NCI-H1092 treated with DMSO at 0.1 percent for 48 hours (cell line): ENCODE data around the gene STX12.
A peak's percentile ranks its signal among the peaks of the same experiment; 100 is the strongest.
"Not testable (repeated sequence)": the region's sequence is repeated elsewhere in the genome, so short reads cannot be mapped to it uniquely, and the experiment has no call there.

Experiments
- DNase-seq: peaks from one replicate; lab custom pipeline; 2025; lab: John Stamatoyannopoulos, UW

The STX12 gene

GRCh38 chr1:27830621-27831440 lies 57.8 kb downstream of the STX12 start, which contains the start of gene PPP1R8:
TSS of gene PPP1R8 (plus strand) at chr1:27830782. CDS start at chr1:27830836, 54 bp downstream.
- peak; percentile 98 for DNase-seq

GRCh38 chr1:27831568-27832410 lies 58.8 kb downstream of the STX12 start:
- no peak for DNase-seq

GRCh38 chr1:27832762-27833161 lies 59.7 kb downstream of the STX12 start:
- no peak for DNase-seq

GRCh38 chr1:27833470-27833869 lies 60.5 kb downstream of the STX12 start:
- DNase-seq: no peak

GRCh38 chr1:27835046-27835445 lies 62.0 kb downstream of the STX12 start:
- no peak for DNase-seq

- DNase-seq: no peak
Measured at GRCh38 chr1:27835501-27835900, 62.5 kb downstream of the STX12 start.

- no peak for DNase-seq
Measured at GRCh38 chr1:27849951-27850350, 76.9 kb downstream of the STX12 start.

- no peak for DNase-seq
Measured at GRCh38 chr1:27855085-27855484, 82.1 kb downstream of the STX12 start.

- no peak for DNase-seq
Measured at GRCh38 chr1:27856561-27857343, 83.7 kb downstream of the STX12 start.

GRCh38 chr1:27857552-27857951 lies 84.5 kb downstream of the STX12 start:
- DNase-seq: not testable (repeated sequence)

GRCh38 chr1:27858072-27858948 lies 85.3 kb downstream of the STX12 start:
- peak; percentile 80 for DNase-seq

- DNase-seq: no peak
Measured at GRCh38 chr1:27858949-27859576, 86.0 kb downstream of the STX12 start.

- DNase-seq: no peak
Measured at GRCh38 chr1:27861436-27861835, 88.4 kb downstream of the STX12 start.

GRCh38 chr1:27862004-27862403 lies 89.0 kb downstream of the STX12 start:
- no peak for DNase-seq

- DNase-seq: no peak
Measured at GRCh38 chr1:27862671-27863537, 89.9 kb downstream of the STX12 start.

- no peak for DNase-seq
Measured at GRCh38 chr1:27863538-27863915, 90.5 kb downstream of the STX12 start.

- DNase-seq: no peak
Measured at GRCh38 chr1:27864264-27864895, 91.4 kb downstream of the STX12 start.

GRCh38 chr1:27865821-27866220 lies 92.8 kb downstream of the STX12 start:
- no peak for DNase-seq

GRCh38 chr1:27868556-27868931 lies 95.5 kb downstream of the STX12 start:
- no peak for DNase-seq
